Activated CD4-positive, alpha-beta memory T cell treated with anti-CD3 and anti-CD28 coated beads for 36 hours (primary cell): ENCODE results near the gene LIPI. TPM values are rescaled to one million over a fixed set of nuclear protein-coding genes. Genes with fewer than 3 reads are reported as not detected.
"Not testable (repeated sequence)": the region's sequence is repeated elsewhere in the genome, so short reads cannot be mapped to it uniquely, and the experiment has no call there.

Experiments used
- CTCF ChIA-PET: fragments of 350-600 bp; sonication (Branson Sonifier 250); formaldehyde crosslinking; loops from one replicate; lab custom pipeline; 2021; ENCODE audit warnings: antibody characterized with exemption, inconsistent platforms; lab: Charles Lee
- POLR2A ChIA-PET: fragments of 350-600 bp; sonication (Branson Sonifier 250); formaldehyde crosslinking; loops from one replicate; lab custom pipeline; 2021; ENCODE audit warnings: antibody characterized with exemption; lab: Charles Lee
- DNase-seq: peaks from one replicate; pipeline ENCODE4 v3.0.0-alpha.2; 2020
- H3K27ac Mint-ChIP-seq: one replicate; pipeline ENCODE4 v1.8.0; 2021; ENCODE audit warnings: mixed read lengths
- H3K27me3 Mint-ChIP-seq: one replicate; pipeline ENCODE4 v1.8.0; 2021; ENCODE audit warnings: mixed read lengths
- H3K36me3 Mint-ChIP-seq: one replicate; pipeline ENCODE4 v1.8.0; 2021; ENCODE audit warnings: mixed read lengths
- H3K4me1 Mint-ChIP-seq: one replicate; pipeline ENCODE4 v1.8.0; 2021; ENCODE audit warnings: low read depth, mixed read lengths
- H3K4me3 Mint-ChIP-seq: one replicate; pipeline ENCODE4 v1.8.0; 2021; ENCODE audit warnings: mild to moderate bottlenecking, mixed read lengths
- H3K9me3 Mint-ChIP-seq: one replicate; pipeline ENCODE4 v1.8.0; 2021; ENCODE audit warnings: mixed read lengths
- intact Hi-C: fragments of 100-400 bp; cut with micrococcal nuclease; formaldehyde crosslinking; loops from one replicate; pipeline ENCODE4 v1.15.1; 2023
- total RNA-seq, 2 experiments: library from RNA; stranded (reverse); gene quantifications; one replicate each; pipeline ENCODE4 v1.2.3, GENCODE V29; 2021

Gene LIPI
- total RNA-seq, 2 experiments from 2014 or later: not detected

- Mint-ChIP-seq H3K9me3 (peaks cover 4% of the 10 kb centered on the region), H3K4me3 (no peak overlapping the region), H3K4me1 (no peaks in the 10 kb centered on the region), H3K36me3 (no peaks in the 10 kb centered on the region), H3K27me3 (no peaks in the 10 kb centered on the region), H3K27ac (no peak overlapping the region)
- intact Hi-C loops: no loop called here
- DNase-seq: no peak
- CTCF ChIA-PET: no interaction called here
- POLR2A ChIA-PET: no interaction called here
These were observed 140.5 kb downstream of the LIPI start for GRCh38 chr21:14070049-14070893.

DNA sequence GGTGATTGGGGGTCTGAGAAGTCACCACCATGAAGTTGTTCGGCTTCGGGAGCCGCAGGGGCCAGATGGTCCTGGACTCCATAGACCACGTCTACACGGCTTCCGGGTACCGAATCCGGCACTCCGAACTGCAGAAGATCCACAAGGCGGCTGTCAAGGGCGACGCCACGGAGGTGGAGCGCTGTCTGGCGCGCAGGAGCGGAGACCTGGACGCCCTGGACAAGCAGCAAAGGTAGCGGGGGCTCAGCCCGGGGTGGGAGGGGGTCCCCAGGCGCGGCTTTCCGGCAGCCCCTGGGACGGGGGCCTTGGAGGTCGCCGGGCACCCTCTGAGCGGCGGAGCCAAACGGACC lies 146.5 kb downstream of the LIPI start:
- Mint-ChIP-seq H3K4me3 (no peak overlapping the region), H3K27me3 (no peaks in the 10 kb centered on the region), H3K27ac (no peak overlapping the region), H3K36me3 (peaks cover 4% of the 10 kb centered on the region), H3K4me1 (no peaks in the 10 kb centered on the region), H3K9me3 (peaks cover 6% of the 10 kb centered on the region)
- ChIA-PET CTCF (no interaction called here), POLR2A (no interaction called here)
- intact Hi-C loops: no loop called here
- no peak for DNase-seq

GRCh38 chr21:14063620-14064295 lies 147.0 kb downstream of the LIPI start:
- CTCF ChIA-PET, H3K27me3 Mint-ChIP-seq, H3K9me3 Mint-ChIP-seq, DNase-seq, POLR2A ChIA-PET, H3K27ac Mint-ChIP-seq, H3K36me3 Mint-ChIP-seq, H3K4me3 Mint-ChIP-seq, H3K4me1 Mint-ChIP-seq, intact Hi-C loops: not testable (repeated sequence)

GRCh38 chr21:14062684-14063083 lies 148.1 kb downstream of the LIPI start:
- H3K27me3 Mint-ChIP-seq, POLR2A ChIA-PET, H3K27ac Mint-ChIP-seq, H3K4me3 Mint-ChIP-seq, CTCF ChIA-PET, H3K36me3 Mint-ChIP-seq, H3K4me1 Mint-ChIP-seq, H3K9me3 Mint-ChIP-seq, intact Hi-C loops, DNase-seq: not testable (repeated sequence)

GRCh38 chr21:14061820-14062219 lies 148.9 kb downstream of the LIPI start:
- intact Hi-C loops, CTCF ChIA-PET, H3K4me1 Mint-ChIP-seq, POLR2A ChIA-PET, H3K36me3 Mint-ChIP-seq, H3K27me3 Mint-ChIP-seq, DNase-seq, H3K4me3 Mint-ChIP-seq, H3K9me3 Mint-ChIP-seq, H3K27ac Mint-ChIP-seq: not testable (repeated sequence)

DNA sequence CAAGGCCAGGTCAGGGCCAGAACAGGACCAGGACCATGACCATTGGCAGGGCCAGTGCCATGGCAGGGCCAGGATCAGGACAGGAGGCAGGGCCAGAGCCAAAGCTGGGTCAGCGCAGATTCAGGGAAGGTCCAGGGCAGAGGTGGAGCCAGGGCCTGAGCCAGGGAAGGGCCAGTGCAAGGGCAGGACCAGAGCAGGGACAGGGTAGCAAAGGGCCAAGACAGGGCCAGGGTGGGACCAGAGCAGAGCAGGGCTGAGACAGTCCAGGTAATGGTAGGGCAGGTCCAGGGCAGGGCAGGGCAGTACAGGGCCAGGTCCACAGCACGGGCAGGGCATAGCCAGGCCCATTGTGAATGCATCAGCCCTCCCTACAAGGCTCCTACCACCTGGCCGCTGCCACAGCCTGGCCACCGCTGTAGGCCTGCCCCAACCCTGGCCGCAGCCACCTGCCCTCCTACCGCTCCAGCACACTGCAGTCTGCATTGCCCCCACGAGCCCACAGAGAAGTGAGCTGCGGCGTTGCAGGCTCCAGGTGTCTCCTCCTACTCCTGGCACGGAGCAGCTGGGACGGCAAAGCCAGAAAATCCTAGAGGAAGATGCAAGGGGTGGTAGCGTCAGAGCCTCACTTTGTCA lies 151.6 kb downstream of the LIPI start:
- intact Hi-C loops, H3K27me3 Mint-ChIP-seq, H3K9me3 Mint-ChIP-seq, H3K4me3 Mint-ChIP-seq, H3K27ac Mint-ChIP-seq, H3K4me1 Mint-ChIP-seq, H3K36me3 Mint-ChIP-seq, POLR2A ChIA-PET, CTCF ChIA-PET, DNase-seq: not testable (repeated sequence)

Other genes with a start within 250 kb of the LIPI start
- 1 to 10 TPM; 1.5 to 3.1 TPM for gene RBM11, start 5.2 kb upstream of the LIPI start, total RNA-seq
- gene HSPA13, start 172.2 kb upstream of the LIPI start, total RNA-seq: 10 to 100 TPM; 48.5 to 49.1 TPM